DND-41 (cell line): Measurements from ENCODE around the gene MOV10L1.

ENCODE experiments used
- CTCF ChIP-seq: IDR thresholded peaks from 2 replicates; pipeline ENCODE4 v1.5.1; 2012; ENCODE audit warnings: borderline replicate concordance, low read length, moderate library complexity, mild to moderate bottlenecking; ENCODE audit not compliant: poor library complexity, severe bottlenecking; ENCODE audit errors: extremely low read depth
- EZH2 ChIP-seq: IDR thresholded peaks from 3 replicates; pipeline ENCODE4 v1.6.1; 2012; ENCODE audit warnings: borderline replicate concordance, low read depth, mild to moderate bottlenecking, moderate library complexity, low read length, inconsistent platforms; ENCODE audit not compliant: severe bottlenecking

- no peak for TF ChIP-seq CTCF
- no peak for TF ChIP-seq EZH2
These were observed 49.2 kb downstream of the MOV10L1 start for GRCh38 chr22:50138988-50139387.
